HCT116 (cell line): ENCODE measurements around the gene TMEM109. TPM values are rescaled to one million over a fixed set of nuclear protein-coding genes. Genes with fewer than 3 reads are reported as not detected.

ENCODE experiments used
- ATAC-seq: fragments of 200-7000 bp; cut with Tn5 transposase; 2 replicates; pipeline ENCODE4 v1.9.1; 2020; ENCODE audit warnings: mild to moderate bottlenecking, moderate library complexity
- BruUV-seq: library from RNA; stranded (reverse); fragments of 400-500 nt; replicated peaks from 2 replicates; lab custom pipeline; 2021; lab: Mats Ljungman, UMichigan
- CTCF ChIA-PET: fragments of 300-600 bp; sonication (Branson Sonifier 250); formaldehyde crosslinking; loops from one replicate; lab custom pipeline; 2021; ENCODE audit warnings: antibody characterized with exemption; lab: Charles Lee
- POLR2A ChIA-PET: fragments of 300-600, 350-600 bp; sonication (Branson Sonifier 250); formaldehyde crosslinking; loops from one replicate; lab custom pipeline; 2021; ENCODE audit warnings: antibody characterized with exemption; lab: Charles Lee
- RAD21 ChIA-PET, 2 experiments: fragments of 300-600 bp; sonication (Branson Sonifier 250); formaldehyde crosslinking; loops; one replicate each; lab custom pipeline; 2023; ENCODE audit warnings: low total read pairs in 2 of 2; ENCODE audit not compliant: uncharacterized antibody in 2 of 2, unreplicated experiment in 2 of 2, low non-redundant PET in 1 of 2; lab: Charles Lee
- DNase-seq: peaks from one replicate; pipeline ENCODE4 v3.0.0-alpha.2; 2010; ENCODE audit warnings: low read depth, low spot score
- H2AFZ ChIP-seq: fragments of 200-600 bp; shearing (Covaris generic), sonication (generic); 2 replicates; pipeline ENCODE4 v1.6.1; 2017; ENCODE audit warnings: low read depth, mixed run types, mixed read lengths, antibody characterized with exemption, low read length; ENCODE audit not compliant: poor library complexity, severe bottlenecking
- H3K27ac ChIP-seq: 2 replicates; pipeline ENCODE4 v1.5.1; 2012; ENCODE audit warnings: low read depth, low read length
- H3K27me3 ChIP-seq: fragments of 200-600 bp; sonication (generic); 2 replicates; pipeline ENCODE4 v1.6.1; 2016; ENCODE audit warnings: mixed run types, low read length, mixed read lengths; ENCODE audit not compliant: insufficient read depth
- H3K36me3 ChIP-seq, 2 experiments: fragments of 200-500 bp in 1 of 2; fragments of 200-600 bp in 1 of 2; sonication (Bioruptor generic) in 1 of 2; sonication (generic) in 1 of 2; 2 replicates each; pipeline versions ENCODE4 v1.5.1 to v1.6.1; 2014 to 2016; ENCODE audit warnings: low read length in 2 of 2, inconsistent platforms in 1 of 2, mixed read lengths in 1 of 2, mixed run types in 1 of 2; ENCODE audit not compliant: insufficient read depth in 2 of 2, control insufficient read depth in 1 of 2
- H3K4me1 ChIP-seq, 2 experiments: fragments of 200-600 bp in 1 of 2; sonication (generic) in 1 of 2; 2 replicates each; pipeline versions ENCODE4 v1.5.1 to v1.6.1; 2012 to 2017; ENCODE audit warnings: low read length in 2 of 2, inconsistent platforms in 1 of 2, mild to moderate bottlenecking in 1 of 2, mixed read lengths in 1 of 2, mixed run types in 1 of 2, moderate library complexity in 1 of 2; ENCODE audit not compliant: insufficient read depth in 2 of 2, control insufficient read depth in 1 of 2
- H3K4me2 ChIP-seq: fragments of 200-600 bp; sonication (generic); 2 replicates; pipeline ENCODE4 v1.6.1; 2017; ENCODE audit warnings: mixed run types, low read length, mixed read lengths
- H3K4me3 ChIP-seq, 2 experiments: fragments of 200-600 bp in 1 of 2; sonication (generic) in 1 of 2; replicated peaks in 1 of 2; 2 replicates each; pipeline ENCODE4 v1.5.1; 2011 to 2016; ENCODE audit warnings: low read length in 2 of 2, control low read depth in 1 of 2, low read depth in 1 of 2, mild to moderate bottlenecking in 1 of 2, mixed read lengths in 1 of 2, mixed run types in 1 of 2
- H3K79me2 ChIP-seq: fragments of 200-600 bp; sonication (generic); 2 replicates; pipeline ENCODE4 v1.6.1; 2017; ENCODE audit warnings: mild to moderate bottlenecking, mixed run types, low read length, moderate library complexity, mixed read lengths; ENCODE audit not compliant: insufficient read depth
- H3K9ac ChIP-seq: fragments of 200-600 bp; sonication (generic); 2 replicates; pipeline ENCODE4 v1.6.1; 2016; ENCODE audit warnings: low read length, mixed read lengths
- H3K9me2 ChIP-seq: fragments of 200-600 bp; sonication (generic), shearing (Covaris generic); 2 replicates; pipeline ENCODE4 v1.6.1; 2017; ENCODE audit warnings: mixed run types, mild to moderate bottlenecking, moderate library complexity; ENCODE audit not compliant: insufficient read depth
- H3K9me3 ChIP-seq, 2 experiments: fragments of 200-500 bp in 1 of 2; fragments of 200-600 bp in 1 of 2; sonication (Bioruptor generic) in 1 of 2; sonication (generic) in 1 of 2; 2 replicates each; pipeline ENCODE4 v1.6.1; 2014 to 2017; ENCODE audit warnings: low read length in 2 of 2, mixed read lengths in 2 of 2, inconsistent platforms in 1 of 2, low read depth in 1 of 2, mild to moderate bottlenecking in 1 of 2, mixed run types in 1 of 2, moderate library complexity in 1 of 2; ENCODE audit not compliant: control insufficient read depth in 1 of 2, insufficient read depth in 1 of 2
- H4K20me1 ChIP-seq: fragments of 200-600 bp; sonication (generic), shearing (Covaris generic); 2 replicates; pipeline ENCODE4 v1.6.1; 2017; ENCODE audit warnings: mixed run types, mild to moderate bottlenecking, moderate library complexity; ENCODE audit not compliant: insufficient read depth
- EGR1 ChIP-seq: IDR thresholded peaks from 2 replicates; pipeline ENCODE4 v1.6.1; 2012; ENCODE audit warnings: low read depth
- ELF1 ChIP-seq: IDR thresholded peaks from 2 replicates; pipeline ENCODE4 v1.6.1; 2012; ENCODE audit warnings: low read depth, borderline replicate concordance
- EZH2phosphoT487 ChIP-seq: fragments of 200-600 bp; IDR thresholded peaks from 2 replicates; pipeline ENCODE4 v1.6.1; 2018; ENCODE audit warnings: antibody characterized with exemption, borderline replicate concordance
- FOSL1 ChIP-seq: IDR thresholded peaks from 2 replicates; pipeline ENCODE4 v1.6.1; 2012; ENCODE audit warnings: low read depth
- JUND ChIP-seq: IDR thresholded peaks from 2 replicates; pipeline ENCODE4 v1.6.1; 2012
- POLR2AphosphoS5 ChIP-seq: IDR thresholded peaks from 2 replicates; pipeline ENCODE4 v1.6.1; 2011; ENCODE audit warnings: mild to moderate bottlenecking, low read depth, low read length, moderate library complexity
- SIN3A ChIP-seq: IDR thresholded peaks from 2 replicates; pipeline ENCODE4 v1.6.1; 2012; ENCODE audit warnings: low read depth
- SP1 ChIP-seq: IDR thresholded peaks from 2 replicates; pipeline ENCODE4 v1.6.1; 2012; ENCODE audit warnings: low read depth
- TCF7L2 ChIP-seq: IDR thresholded peaks from 2 replicates; pipeline ENCODE4 v1.7.0; 2011; ENCODE audit warnings: borderline replicate concordance, inconsistent platforms; ENCODE audit not compliant: insufficient read depth, insufficient read length; ENCODE audit errors: extremely low read depth
- YY1 ChIP-seq: IDR thresholded peaks from 2 replicates; pipeline ENCODE4 v1.6.1; 2011; ENCODE audit warnings: low read length, low read depth, moderate library complexity, mild to moderate bottlenecking; ENCODE audit not compliant: insufficient replicate concordance; ENCODE audit errors: extremely low read depth
- ZNF274 ChIP-seq: fragments of 200-500 bp; sonication (Bioruptor generic); IDR thresholded peaks from 2 replicates; pipeline ENCODE4 v1.6.1; 2014; ENCODE audit warnings: mild to moderate bottlenecking, low read depth, low read length, inconsistent platforms
- intact Hi-C: fragments of 100-400 bp; cut with micrococcal nuclease; formaldehyde crosslinking; loops from 2 replicates; pipeline ENCODE4 v1.10.0; 2022
- total RNA-seq: library from RNA; stranded (reverse); gene quantifications from one replicate; pipeline ENCODE4 v1.2.1, GENCODE V29; 2021; ENCODE audit not compliant: unreplicated experiment
- TF ChIP-seq, protein P1 (sequence below): IDR thresholded peaks from 2 replicates; pipeline ENCODE4 v1.6.1; 2012
- TF ChIP-seq, protein P2 (sequence below): IDR thresholded peaks from 2 replicates; pipeline ENCODE4 v1.6.1; 2012
- TF ChIP-seq, protein P3 (sequence below): IDR thresholded peaks from 2 replicates; pipeline ENCODE4 v1.6.1; 2011; ENCODE audit warnings: mild to moderate bottlenecking, low read length, moderate library complexity; ENCODE audit not compliant: insufficient replicate concordance; ENCODE audit errors: extremely low read depth

The TMEM109 gene
- total RNA-seq, 1 experiment from 2014 or later = 44.4 TPM

DNA sequence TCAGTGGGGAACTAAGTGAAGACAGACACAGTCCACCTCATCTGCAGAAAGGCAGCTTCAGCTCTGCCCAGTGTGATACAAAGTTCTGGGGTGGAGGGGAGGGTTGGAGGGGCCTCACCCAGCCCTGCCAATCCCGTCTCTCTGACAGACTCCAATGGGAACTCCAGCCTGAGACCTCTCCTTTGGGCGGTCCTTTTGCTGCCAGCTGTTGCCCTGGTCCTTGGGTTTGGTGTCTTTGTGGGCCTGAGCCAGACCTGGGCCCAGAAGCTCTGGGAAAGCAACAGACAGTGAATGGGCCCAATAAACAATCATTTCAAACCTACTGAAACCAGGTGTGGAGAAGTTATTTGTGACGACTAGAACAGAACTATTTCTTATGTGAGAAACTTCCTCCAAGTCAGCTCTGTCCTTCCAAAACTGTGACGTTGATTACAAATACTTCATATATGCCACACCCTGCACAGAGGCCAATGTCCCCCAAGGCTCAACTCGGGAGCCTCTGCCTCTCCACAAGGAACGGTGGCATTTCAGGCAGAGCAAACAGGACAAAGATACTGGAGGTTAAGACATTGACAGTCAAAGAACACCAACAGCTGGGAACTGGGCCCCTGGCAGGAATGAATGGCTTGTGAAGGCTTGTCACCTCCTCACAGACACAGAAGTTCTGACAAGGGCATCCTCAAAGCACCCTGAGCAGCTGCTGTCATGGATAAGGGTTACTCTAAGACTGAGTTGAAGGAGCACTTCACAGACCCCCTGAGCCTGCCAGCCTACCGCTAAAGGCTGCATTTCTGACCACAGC, 38.4 kb upstream of the TMEM109 start:
- POLR2A ChIA-PET = no interaction called here

DNA sequence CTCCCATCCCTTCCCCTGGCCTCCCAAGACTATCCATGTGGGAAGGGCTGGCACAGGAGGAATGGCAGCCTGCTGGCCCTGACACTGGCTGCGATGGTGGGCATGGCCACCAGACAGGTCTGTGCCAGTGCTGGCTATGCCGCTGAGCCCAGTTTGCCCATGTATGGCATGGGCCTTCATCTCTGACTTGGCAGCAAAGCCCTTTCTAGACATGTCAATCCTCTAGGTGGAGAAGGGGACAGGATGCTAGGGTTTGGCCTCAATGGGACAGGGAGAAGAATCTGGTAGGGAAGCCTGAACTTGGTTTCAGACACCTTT, 37.8 kb upstream of the TMEM109 start:
- no peak for ATAC-seq
- RAD21 ChIA-PET = no interaction called here
- no peak for DNase-seq
- Histone ChIP-seq H4K20me1 (no peaks in the 10 kb centered on the region), H3K27ac (no peak overlapping the region), H3K9ac (no peak overlapping the region), H3K4me1 (peaks cover 0 to 4% of the 10 kb centered on the region in 2 experiments; a peak in 2 of 4 replicates), H2AFZ (no peak overlapping the region), H3K4me3 (no peak overlapping the region), H3K4me2 (no peak overlapping the region), H3K27me3 (no peaks in the 10 kb centered on the region), H3K9me2 (no peaks in the 10 kb centered on the region), H3K79me2 (no peaks in the 10 kb centered on the region), H3K36me3 (peaks cover 4 to 5% of the 10 kb centered on the region in 2 experiments; a peak in 2 of 4 replicates), H3K9me3 (no peaks in the 10 kb centered on the region)
- CTCF ChIA-PET = no interaction called here
- BruUV-seq = no TSS peak
- POLR2A ChIA-PET = no interaction called here
- no peak for TF ChIP-seq SIN3A
- no peak for TF ChIP-seq SP1
- no peak for TF ChIP-seq EZH2phosphoT487
- TF ChIP-seq YY1 = no peak
- no peak for TF ChIP-seq POLR2AphosphoS5
- TF ChIP-seq, protein P1, sequence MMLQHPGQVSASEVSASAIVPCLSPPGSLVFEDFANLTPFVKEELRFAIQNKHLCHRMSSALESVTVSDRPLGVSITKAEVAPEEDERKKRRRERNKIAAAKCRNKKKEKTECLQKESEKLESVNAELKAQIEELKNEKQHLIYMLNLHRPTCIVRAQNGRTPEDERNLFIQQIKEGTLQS = no peak
- TF ChIP-seq, protein P2, sequence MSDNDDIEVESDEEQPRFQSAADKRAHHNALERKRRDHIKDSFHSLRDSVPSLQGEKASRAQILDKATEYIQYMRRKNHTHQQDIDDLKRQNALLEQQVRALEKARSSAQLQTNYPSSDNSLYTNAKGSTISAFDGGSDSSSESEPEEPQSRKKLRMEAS = no peak
- no peak for TF ChIP-seq ELF1
- no peak for TF ChIP-seq FOSL1
- no peak for TF ChIP-seq EGR1
- no peak for TF ChIP-seq TCF7L2
- intact Hi-C loops = no loop called here

More for the DNA sequence above, 38.4 kb upstream of the TMEM109 start:
- no TSS peak for BruUV-seq
- H3K36me3 ChIP-seq = peaks cover 4 to 5% of the 10 kb centered on the region in 2 experiments; a peak in 2 of 4 replicates
- no peak overlapping the region for H3K9ac ChIP-seq
- peaks cover 0 to 4% of the 10 kb centered on the region in 2 experiments; a peak in 2 of 4 replicates for H3K4me1 ChIP-seq
- H3K79me2 ChIP-seq = no peaks in the 10 kb centered on the region
- no peak for TF ChIP-seq ZNF274
- no peak for TF ChIP-seq JUND
- no peak for TF ChIP-seq SIN3A
- TF ChIP-seq, protein P3, sequence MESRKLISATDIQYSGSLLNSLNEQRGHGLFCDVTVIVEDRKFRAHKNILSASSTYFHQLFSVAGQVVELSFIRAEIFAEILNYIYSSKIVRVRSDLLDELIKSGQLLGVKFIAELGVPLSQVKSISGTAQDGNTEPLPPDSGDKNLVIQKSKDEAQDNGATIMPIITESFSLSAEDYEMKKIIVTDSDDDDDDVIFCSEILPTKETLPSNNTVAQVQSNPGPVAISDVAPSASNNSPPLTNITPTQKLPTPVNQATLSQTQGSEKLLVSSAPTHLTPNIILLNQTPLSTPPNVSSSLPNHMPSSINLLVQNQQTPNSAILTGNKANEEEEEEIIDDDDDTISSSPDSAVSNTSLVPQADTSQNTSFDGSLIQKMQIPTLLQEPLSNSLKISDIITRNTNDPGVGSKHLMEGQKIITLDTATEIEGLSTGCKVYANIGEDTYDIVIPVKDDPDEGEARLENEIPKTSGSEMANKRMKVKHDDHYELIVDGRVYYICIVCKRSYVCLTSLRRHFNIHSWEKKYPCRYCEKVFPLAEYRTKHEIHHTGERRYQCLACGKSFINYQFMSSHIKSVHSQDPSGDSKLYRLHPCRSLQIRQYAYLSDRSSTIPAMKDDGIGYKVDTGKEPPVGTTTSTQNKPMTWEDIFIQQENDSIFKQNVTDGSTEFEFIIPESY = no peak
- no peak overlapping the region for H3K4me3 ChIP-seq
- no peaks in the 10 kb centered on the region for H4K20me1 ChIP-seq
- H3K27me3 ChIP-seq = no peaks in the 10 kb centered on the region
- no peak overlapping the region for H3K27ac ChIP-seq
- H3K4me2 ChIP-seq = no peak overlapping the region
- no peaks in the 10 kb centered on the region for H3K9me3 ChIP-seq
- no peaks in the 10 kb centered on the region for H3K9me2 ChIP-seq
- ATAC-seq = no peak
- CTCF ChIA-PET = interaction anchor here (1.5 kb wide), 1 partner anchor 24 kb away, joined by 4 read pairs; no protein-coding TSS in a partner anchor
- DNase-seq = no peak
- no peak overlapping the region for H2AFZ ChIP-seq
- intact Hi-C loops = no loop called here
- RAD21 ChIA-PET = no interaction called here
